Measurements from ENCODE around the gene CHADL.
A peak's percentile ranks its signal among the peaks of the same experiment; 100 is the strongest.

Gene CHADL, protein sequence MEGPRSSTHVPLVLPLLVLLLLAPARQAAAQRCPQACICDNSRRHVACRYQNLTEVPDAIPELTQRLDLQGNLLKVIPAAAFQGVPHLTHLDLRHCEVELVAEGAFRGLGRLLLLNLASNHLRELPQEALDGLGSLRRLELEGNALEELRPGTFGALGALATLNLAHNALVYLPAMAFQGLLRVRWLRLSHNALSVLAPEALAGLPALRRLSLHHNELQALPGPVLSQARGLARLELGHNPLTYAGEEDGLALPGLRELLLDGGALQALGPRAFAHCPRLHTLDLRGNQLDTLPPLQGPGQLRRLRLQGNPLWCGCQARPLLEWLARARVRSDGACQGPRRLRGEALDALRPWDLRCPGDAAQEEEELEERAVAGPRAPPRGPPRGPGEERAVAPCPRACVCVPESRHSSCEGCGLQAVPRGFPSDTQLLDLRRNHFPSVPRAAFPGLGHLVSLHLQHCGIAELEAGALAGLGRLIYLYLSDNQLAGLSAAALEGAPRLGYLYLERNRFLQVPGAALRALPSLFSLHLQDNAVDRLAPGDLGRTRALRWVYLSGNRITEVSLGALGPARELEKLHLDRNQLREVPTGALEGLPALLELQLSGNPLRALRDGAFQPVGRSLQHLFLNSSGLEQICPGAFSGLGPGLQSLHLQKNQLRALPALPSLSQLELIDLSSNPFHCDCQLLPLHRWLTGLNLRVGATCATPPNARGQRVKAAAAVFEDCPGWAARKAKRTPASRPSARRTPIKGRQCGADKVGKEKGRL

GRCh38 chr22:41240377-41241132 lies at the start of gene CHADL:
TSS of gene CHADL (minus strand) at chr22:41240931. CDS start at chr22:41240881, 50 bp downstream.
- TF ChIP-seq, protein P1, sequence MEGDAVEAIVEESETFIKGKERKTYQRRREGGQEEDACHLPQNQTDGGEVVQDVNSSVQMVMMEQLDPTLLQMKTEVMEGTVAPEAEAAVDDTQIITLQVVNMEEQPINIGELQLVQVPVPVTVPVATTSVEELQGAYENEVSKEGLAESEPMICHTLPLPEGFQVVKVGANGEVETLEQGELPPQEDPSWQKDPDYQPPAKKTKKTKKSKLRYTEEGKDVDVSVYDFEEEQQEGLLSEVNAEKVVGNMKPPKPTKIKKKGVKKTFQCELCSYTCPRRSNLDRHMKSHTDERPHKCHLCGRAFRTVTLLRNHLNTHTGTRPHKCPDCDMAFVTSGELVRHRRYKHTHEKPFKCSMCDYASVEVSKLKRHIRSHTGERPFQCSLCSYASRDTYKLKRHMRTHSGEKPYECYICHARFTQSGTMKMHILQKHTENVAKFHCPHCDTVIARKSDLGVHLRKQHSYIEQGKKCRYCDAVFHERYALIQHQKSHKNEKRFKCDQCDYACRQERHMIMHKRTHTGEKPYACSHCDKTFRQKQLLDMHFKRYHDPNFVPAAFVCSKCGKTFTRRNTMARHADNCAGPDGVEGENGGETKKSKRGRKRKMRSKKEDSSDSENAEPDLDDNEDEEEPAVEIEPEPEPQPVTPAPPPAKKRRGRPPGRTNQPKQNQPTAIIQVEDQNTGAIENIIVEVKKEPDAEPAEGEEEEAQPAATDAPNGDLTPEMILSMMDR (IDR thresholded peaks at IDR 0.05; ENCODE audit: control insufficient read depth, extremely low read depth, insufficient read depth) = no peak
- H3K4me3 ChIP-seq (ENCODE audit: low read depth, low read length) = no peak within 1 kb of the TSS
- DNase-seq (ENCODE audit: low read depth) = no peak

GRCh38 chr22:41289671-41290070 lies 48.9 kb upstream of the CHADL start:
- no peak for DNase-seq (ENCODE audit: low read depth)
- no peak overlapping the region for H3K4me3 ChIP-seq (ENCODE audit: low read depth, low read length)
- TF ChIP-seq, protein P1 (IDR thresholded peaks at IDR 0.05; ENCODE audit: control insufficient read depth, extremely low read depth, insufficient read depth) = no peak

- TF ChIP-seq, protein P1 (IDR thresholded peaks at IDR 0.05; ENCODE audit: control insufficient read depth, extremely low read depth, insufficient read depth) = no peak
- peak; percentile 79 for DNase-seq (ENCODE audit: low read depth)
- peak overlapping the region; percentile 27 for H3K4me3 ChIP-seq (ENCODE audit: low read depth, low read length)
Measured at GRCh38 chr22:41288245-41288946, 47.7 kb upstream of the CHADL start.

GRCh38 chr22:41286639-41287091 lies 45.9 kb upstream of the CHADL start:
- TF ChIP-seq, protein P1 (IDR thresholded peaks at IDR 0.05; ENCODE audit: control insufficient read depth, extremely low read depth, insufficient read depth) = no peak
- DNase-seq (ENCODE audit: low read depth) = no peak
- peak overlapping the region; percentile 95 for H3K4me3 ChIP-seq (ENCODE audit: low read depth, low read length)

- peak within 1 kb of the TSS; percentile 95 for H3K4me3 ChIP-seq (ENCODE audit: low read depth, low read length)
- TF ChIP-seq, protein P1 (IDR thresholded peaks at IDR 0.05; ENCODE audit: control insufficient read depth, extremely low read depth, insufficient read depth) = no peak
- DNase-seq (ENCODE audit: low read depth) = peak; percentile 97
Measured at GRCh38 chr22:41285820-41286638, 45.3 kb upstream of the CHADL start, which contains the start of gene RANGAP1. TSS of gene RANGAP1 (minus strand) at chr22:41286187. CDS start at chr22:41281044, 5,143 bp downstream.
